Measurements from ENCODE around the gene THSD8. TPM values are rescaled to one million over a fixed set of nuclear protein-coding genes. Genes with fewer than 3 reads are reported as not detected.

Gene THSD8
- polyA plus RNA-seq, 1 experiment = 1.6 TPM

GRCh38 chr19:12837225-12837624, 35.4 kb downstream of the THSD8 start:
- H3K27me3 ChIP-seq (ENCODE audit: control insufficient read depth, insufficient read depth, low read length) = peaks cover 82% of the 10 kb centered on the region
- H3K9me3 ChIP-seq (ENCODE audit: control insufficient read depth, insufficient read depth, low read length) = peaks cover 5% of the 10 kb centered on the region; the same call in 1 of the 2 replicates
- TF ChIP-seq CTCF (IDR thresholded peaks at IDR 0.05; ENCODE audit: low read depth, low read length) = no peak
- POLR2A ChIA-PET = interaction anchor here (0.7 kb wide), 1 partner anchor 96 kb away, joined by 3 read pairs; the partner anchor contains the start of gene FARSA
- H3K4me3 ChIP-seq (ENCODE audit: low read depth, low read length) = no peak overlapping the region
- H3K27ac ChIP-seq (ENCODE audit: low read depth, low read length) = no peak overlapping the region
- CTCF ChIA-PET = interaction anchor here (0.5 to 1.4 kb wide), 5 partner anchors 10 to 71 kb away, joined by 4 to 10 read pairs (median 5); no protein-coding TSS in a partner anchor
- DNase-seq (ENCODE audit: low read depth, low spot score) = no peak

- Histone ChIP-seq H3K27ac (ENCODE audit: low read depth, low read length) (no peak within 1 kb of the TSS), H3K4me3 (ENCODE audit: low read depth, low read length) (peak within 1 kb of the TSS; percentile 35), H3K9me3 (ENCODE audit: control insufficient read depth, insufficient read depth, low read length) (peaks cover 5% of the 10 kb centered on the region; the same call in 1 of the 2 replicates), H3K27me3 (ENCODE audit: control insufficient read depth, insufficient read depth, low read length) (peaks cover 82% of the 10 kb centered on the region)
- no peak for DNase-seq (ENCODE audit: low read depth, low spot score)
- POLR2A ChIA-PET = no interaction called here
- TF ChIP-seq CTCF (IDR thresholded peaks at IDR 0.05; ENCODE audit: low read depth, low read length) = no peak
- CTCF ChIA-PET = no interaction called here
Observed at GRCh38 chr19:12838182-12838885, 36.5 kb downstream of the THSD8 start, which contains the start of gene MAST1. MAST1 (plus strand) TSS chr19:12838515; CDS start chr19:12838573, 58 bp downstream.

- ChIA-PET CTCF (no interaction called here), POLR2A (no interaction called here)
- H3K9me3 ChIP-seq (ENCODE audit: control insufficient read depth, insufficient read depth, low read length) = peaks cover 5% of the 10 kb centered on the region; the same call in 1 of the 2 replicates
- peaks cover 79% of the 10 kb centered on the region for H3K27me3 ChIP-seq (ENCODE audit: control insufficient read depth, insufficient read depth, low read length)
- DNase-seq (ENCODE audit: low read depth, low spot score) = no peak
- H3K27ac ChIP-seq (ENCODE audit: low read depth, low read length) = no peak overlapping the region
- TF ChIP-seq CTCF (IDR thresholded peaks at IDR 0.05; ENCODE audit: low read depth, low read length) = no peak
- no peak overlapping the region for H3K4me3 ChIP-seq (ENCODE audit: low read depth, low read length)
Observed at GRCh38 chr19:12838886-12839756, 37.3 kb downstream of the THSD8 start.

- peak overlapping the region; percentile 43 for H3K4me3 ChIP-seq (ENCODE audit: low read depth, low read length)
- ChIA-PET POLR2A (no interaction called here), CTCF (no interaction called here)
- H3K9me3 ChIP-seq (ENCODE audit: control insufficient read depth, insufficient read depth, low read length) = peaks cover 5% of the 10 kb centered on the region; the same call in 1 of the 2 replicates
- peaks cover 67% of the 10 kb centered on the region for H3K27me3 ChIP-seq (ENCODE audit: control insufficient read depth, insufficient read depth, low read length)
- no peak overlapping the region for H3K27ac ChIP-seq (ENCODE audit: low read depth, low read length)
- no peak for DNase-seq (ENCODE audit: low read depth, low spot score)
- TF ChIP-seq CTCF (IDR thresholded peaks at IDR 0.05; ENCODE audit: low read depth, low read length) = no peak
Observed at GRCh38 chr19:12840091-12841079, 38.5 kb downstream of the THSD8 start.
